ENCODE results near the gene ZNF664. TPM values are rescaled to one million over a fixed set of nuclear protein-coding genes. Genes with fewer than 3 reads are reported as not detected.

ZNF664 gene
- total RNA-seq, 2 experiments from 2014 or later, result 45.6 to 59.8 TPM

DNA sequence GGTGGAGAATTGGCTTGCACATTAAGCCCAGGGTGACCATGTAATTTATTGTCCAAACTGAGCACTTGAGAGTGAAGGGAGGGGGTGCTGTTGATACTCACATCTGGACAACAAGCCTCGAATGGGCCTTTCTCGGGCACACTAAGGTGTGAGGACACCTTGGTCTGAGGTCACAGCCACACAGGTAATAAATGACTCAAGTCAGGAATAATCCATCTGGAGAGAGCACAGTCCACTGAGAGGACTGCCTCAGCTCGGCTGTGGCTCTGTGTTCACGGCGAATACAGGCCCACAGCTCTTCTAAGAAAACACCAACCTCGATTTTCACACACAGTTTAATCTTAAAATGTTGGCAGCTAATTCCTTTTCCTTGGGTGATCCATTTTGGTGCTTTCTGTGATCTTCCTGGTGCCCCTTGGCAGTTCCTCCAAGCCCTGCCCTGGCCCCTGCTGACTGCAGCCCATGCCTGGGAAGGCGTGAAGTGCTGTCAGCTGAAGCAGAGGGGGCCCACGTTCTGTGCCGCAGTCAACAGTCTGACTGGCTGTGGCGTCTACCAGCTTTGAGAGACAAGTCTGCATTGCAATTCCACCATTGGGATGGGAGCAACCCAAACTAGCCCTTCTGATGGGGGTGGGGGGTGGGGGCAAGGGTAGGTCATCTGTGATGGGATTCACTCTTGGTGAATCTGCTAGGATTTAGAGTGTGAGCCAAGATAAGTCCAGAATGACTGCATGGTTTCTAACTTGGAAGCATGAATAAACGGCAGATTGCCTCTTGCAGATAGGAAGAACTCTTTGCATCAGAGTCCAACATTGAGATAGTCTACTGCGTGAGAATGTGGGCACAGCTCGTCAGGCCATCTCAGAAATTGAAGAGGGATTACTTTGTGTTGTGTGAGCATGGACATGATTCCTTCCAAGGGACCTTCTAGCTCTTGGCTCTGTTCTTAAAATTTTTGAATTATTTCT lies 42.8 kb downstream of the ZNF664 start:
- ChIA-PET POLR2A (interaction anchor here (0.5 to 1.6 kb wide), 3 partner anchors 20 to 269 kb away, joined by 3 to 5 read pairs (median 4); no protein-coding TSS in a partner anchor), CTCF (ENCODE audit: unreplicated experiment) (no interaction called here)
- peaks cover 29% of the 10 kb centered on the region for H3K36me3 ChIP-seq (ENCODE audit: insufficient read depth, low read length)
- DNase-seq (ENCODE audit: low spot score), result no peak
- no peaks in the 10 kb centered on the region for H3K9me2 ChIP-seq (ENCODE audit: insufficient read depth, low read length)
- intact Hi-C loops (cut with micrococcal nuclease; ENCODE audit: unreplicated experiment), result no loop called here
- TF ChIP-seq EZH2phosphoT487 (IDR thresholded peaks at IDR 0.05; ENCODE audit: borderline replicate concordance, low read depth, low read length), result no peak
- TF ChIP-seq, protein P1, sequence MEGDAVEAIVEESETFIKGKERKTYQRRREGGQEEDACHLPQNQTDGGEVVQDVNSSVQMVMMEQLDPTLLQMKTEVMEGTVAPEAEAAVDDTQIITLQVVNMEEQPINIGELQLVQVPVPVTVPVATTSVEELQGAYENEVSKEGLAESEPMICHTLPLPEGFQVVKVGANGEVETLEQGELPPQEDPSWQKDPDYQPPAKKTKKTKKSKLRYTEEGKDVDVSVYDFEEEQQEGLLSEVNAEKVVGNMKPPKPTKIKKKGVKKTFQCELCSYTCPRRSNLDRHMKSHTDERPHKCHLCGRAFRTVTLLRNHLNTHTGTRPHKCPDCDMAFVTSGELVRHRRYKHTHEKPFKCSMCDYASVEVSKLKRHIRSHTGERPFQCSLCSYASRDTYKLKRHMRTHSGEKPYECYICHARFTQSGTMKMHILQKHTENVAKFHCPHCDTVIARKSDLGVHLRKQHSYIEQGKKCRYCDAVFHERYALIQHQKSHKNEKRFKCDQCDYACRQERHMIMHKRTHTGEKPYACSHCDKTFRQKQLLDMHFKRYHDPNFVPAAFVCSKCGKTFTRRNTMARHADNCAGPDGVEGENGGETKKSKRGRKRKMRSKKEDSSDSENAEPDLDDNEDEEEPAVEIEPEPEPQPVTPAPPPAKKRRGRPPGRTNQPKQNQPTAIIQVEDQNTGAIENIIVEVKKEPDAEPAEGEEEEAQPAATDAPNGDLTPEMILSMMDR (conservative IDR thresholded peaks at IDR 0.05; ENCODE audit: low read length), result no peak
- no peaks in the 10 kb centered on the region for H3K9me3 ChIP-seq (ENCODE audit: low read length)
- no TSS peak for BruUV-seq (replicated peaks)
- no peak overlapping the region for H3K4me2 ChIP-seq (ENCODE audit: low read length)
- no peak overlapping the region for H3K27ac ChIP-seq (ENCODE audit: low read depth, low read length, poor library complexity, severe bottlenecking)
- no peak overlapping the region for H2AFZ ChIP-seq (ENCODE audit: low read length)
- no peaks in the 10 kb centered on the region for H3K4me1 ChIP-seq (ENCODE audit: insufficient read depth, low read length, poor library complexity, severe bottlenecking)
- H3K4me3 ChIP-seq (ENCODE audit: low read depth, low read length, poor library complexity, severe bottlenecking), result no peak overlapping the region
- no peaks in the 10 kb centered on the region for H3K79me2 ChIP-seq (ENCODE audit: insufficient read depth, low read depth, low read length)
- no peaks in the 10 kb centered on the region for H4K20me1 ChIP-seq (ENCODE audit: insufficient read depth, low read length)

DNA sequence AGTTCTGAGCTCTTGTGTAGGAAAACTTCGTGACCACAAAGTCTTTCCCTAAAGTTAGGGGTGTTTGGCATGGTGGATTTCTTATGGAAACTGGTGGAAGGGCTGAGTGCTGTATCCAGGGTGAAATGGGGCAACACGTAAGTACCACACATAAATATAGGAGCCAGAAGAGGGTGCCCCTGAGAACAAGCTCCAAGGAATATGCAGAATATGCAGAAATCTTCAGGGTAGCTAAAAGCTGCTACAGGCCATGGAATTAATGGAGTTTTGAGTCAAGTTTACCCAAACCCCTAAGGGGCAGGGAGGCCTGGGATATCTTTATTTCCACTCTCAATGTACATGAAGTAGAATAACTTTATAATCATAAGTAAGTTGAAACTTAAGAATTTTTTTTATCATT lies 44.0 kb downstream of the ZNF664 start:
- no peaks in the 10 kb centered on the region for H3K9me2 ChIP-seq (ENCODE audit: insufficient read depth, low read length)
- H3K4me3 ChIP-seq (ENCODE audit: low read depth, low read length, poor library complexity, severe bottlenecking), result no peak overlapping the region
- TF ChIP-seq, protein P1 (conservative IDR thresholded peaks at IDR 0.05; ENCODE audit: low read length), result no peak
- TF ChIP-seq EZH2phosphoT487 (IDR thresholded peaks at IDR 0.05; ENCODE audit: borderline replicate concordance, low read depth, low read length), result no peak
- POLR2A ChIA-PET, result no interaction called here
- no peaks in the 10 kb centered on the region for H3K9me3 ChIP-seq (ENCODE audit: low read length)
- no TSS peak for BruUV-seq (replicated peaks)
- DNase-seq (ENCODE audit: low spot score), result no peak
- no peak overlapping the region for H3K27ac ChIP-seq (ENCODE audit: low read depth, low read length, poor library complexity, severe bottlenecking)
- H4K20me1 ChIP-seq (ENCODE audit: insufficient read depth, low read length), result no peaks in the 10 kb centered on the region
- H3K79me2 ChIP-seq (ENCODE audit: insufficient read depth, low read depth, low read length), result no peaks in the 10 kb centered on the region
- H3K4me1 ChIP-seq (ENCODE audit: insufficient read depth, low read length, poor library complexity, severe bottlenecking), result no peaks in the 10 kb centered on the region
- peaks cover 18% of the 10 kb centered on the region for H3K36me3 ChIP-seq (ENCODE audit: insufficient read depth, low read length)
- CTCF ChIA-PET (ENCODE audit: unreplicated experiment), result interaction anchor here (0.6 kb wide), 1 partner anchor 16 kb away, joined by 3 read pairs; no protein-coding TSS in a partner anchor
- H3K4me2 ChIP-seq (ENCODE audit: low read length), result no peak overlapping the region
- no peak overlapping the region for H2AFZ ChIP-seq (ENCODE audit: low read length)
- intact Hi-C loops (cut with micrococcal nuclease; ENCODE audit: unreplicated experiment), result no loop called here

DNA sequence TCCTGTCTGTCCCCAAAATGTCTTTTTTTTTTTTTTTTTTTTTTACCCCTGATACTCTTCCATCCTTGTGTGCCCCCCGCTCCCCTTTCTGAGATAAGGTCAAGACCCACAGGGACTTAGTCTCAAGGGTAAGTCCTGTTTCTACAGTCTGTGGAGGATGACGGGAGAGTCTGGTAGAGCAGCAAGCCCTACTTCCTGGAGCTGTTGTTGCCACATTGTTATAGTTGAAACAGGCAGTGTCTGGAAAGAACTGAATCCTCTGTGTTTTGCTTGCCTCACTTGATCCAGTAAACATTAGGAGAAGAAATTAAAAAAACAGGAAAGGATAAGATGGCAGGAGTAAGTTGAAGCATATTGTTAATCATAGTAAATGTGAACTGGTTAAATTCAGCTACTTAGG lies 45.5 kb downstream of the ZNF664 start:
- intact Hi-C loops (cut with micrococcal nuclease; ENCODE audit: unreplicated experiment), result no loop called here
- ChIA-PET CTCF (ENCODE audit: unreplicated experiment) (no interaction called here), POLR2A (interaction anchor here (0.6 to 1.2 kb wide), 2 partner anchors 13 to 970 kb away, joined by 4 read pairs; no protein-coding TSS in a partner anchor)

More for the DNA sequence above, 45.5 kb downstream of the ZNF664 start:
- Histone ChIP-seq H3K4me2 (ENCODE audit: low read length) (no peak overlapping the region), H3K9me2 (ENCODE audit: insufficient read depth, low read length) (no peaks in the 10 kb centered on the region), H3K79me2 (ENCODE audit: insufficient read depth, low read depth, low read length) (no peaks in the 10 kb centered on the region), H3K36me3 (ENCODE audit: insufficient read depth, low read length) (peaks cover 3% of the 10 kb centered on the region; the same call in 1 of the 2 replicates), H3K9me3 (ENCODE audit: low read length) (no peaks in the 10 kb centered on the region), H3K27ac (ENCODE audit: low read depth, low read length, poor library complexity, severe bottlenecking) (no peak overlapping the region), H3K4me3 (ENCODE audit: low read depth, low read length, poor library complexity, severe bottlenecking) (no peak overlapping the region), H2AFZ (ENCODE audit: low read length) (no peak overlapping the region; the same call in 1 of the 2 replicates), H4K20me1 (ENCODE audit: insufficient read depth, low read length) (no peaks in the 10 kb centered on the region), H3K4me1 (ENCODE audit: insufficient read depth, low read length, poor library complexity, severe bottlenecking) (no peaks in the 10 kb centered on the region)
- peak; percentile 23 for DNase-seq (ENCODE audit: low spot score)
- TF ChIP-seq, protein P1 (conservative IDR thresholded peaks at IDR 0.05; ENCODE audit: low read length), result no peak
- no peak for TF ChIP-seq EZH2phosphoT487 (IDR thresholded peaks at IDR 0.05; ENCODE audit: borderline replicate concordance, low read depth, low read length)
- no TSS peak for BruUV-seq (replicated peaks)
